GM18511 (cell line): Measurements from ENCODE around the gene EAF1.
"Not testable (repeated sequence)": the region's sequence is repeated elsewhere in the genome, so short reads cannot be mapped to it uniquely, and the experiment has no call there.

Source experiments
- ATAC-seq: cut with Tn5 transposase; IDR thresholded peaks from one replicate; pipeline ENCODE4 v1.9.1; 2021; ENCODE audit warnings: mild to moderate bottlenecking, moderate library complexity; ENCODE audit not compliant: unreplicated experiment

EAF1 gene

DNA sequence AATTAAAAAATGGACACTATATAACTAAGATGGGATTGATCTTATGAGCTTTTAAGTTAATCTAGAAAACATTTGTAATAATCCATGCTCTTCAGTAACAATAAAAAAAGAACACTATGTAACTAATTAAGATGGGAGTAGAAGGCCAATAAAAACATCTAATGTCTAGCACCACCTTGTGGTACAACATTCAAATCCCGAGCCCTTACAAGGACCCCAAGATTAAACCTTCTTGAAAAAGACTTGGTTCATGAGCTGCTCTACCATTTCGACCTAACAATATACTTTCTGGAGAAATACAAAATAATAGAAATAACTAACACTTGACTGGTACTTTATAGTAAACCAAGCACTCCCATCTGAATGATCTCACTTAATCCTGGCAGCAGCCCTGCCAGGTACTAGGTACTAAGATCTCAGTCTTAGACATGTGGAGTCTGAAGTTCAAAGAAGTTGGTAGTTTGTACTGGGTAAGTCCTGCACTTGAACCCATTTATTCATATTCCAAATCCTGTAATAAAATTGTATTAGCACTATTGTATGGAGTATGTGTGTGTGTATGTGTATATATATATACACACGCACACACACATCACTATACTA is 21.8 kb upstream of the EAF1 start:
- ATAC-seq: peak; percentile 48

DNA sequence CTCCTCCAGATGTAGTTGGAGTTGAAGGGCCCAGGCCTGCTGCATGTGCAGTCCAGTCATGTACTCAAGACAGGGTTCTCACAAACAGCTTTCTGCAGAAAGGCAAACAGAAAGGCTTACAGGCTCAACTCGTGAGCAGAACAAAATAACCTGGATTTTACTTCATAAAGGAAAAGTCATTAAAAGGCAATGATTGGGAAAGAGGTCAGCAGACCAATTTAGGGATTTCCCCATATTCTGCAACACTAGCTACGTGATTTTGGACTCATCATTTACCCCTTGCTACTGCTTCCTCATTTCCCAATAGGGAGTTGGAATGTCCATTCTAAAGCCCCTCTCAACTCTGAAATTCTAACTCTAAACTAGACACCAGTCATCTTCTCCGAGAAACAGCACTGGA is 18.2 kb upstream of the EAF1 start:
- ATAC-seq: no peak

DNA sequence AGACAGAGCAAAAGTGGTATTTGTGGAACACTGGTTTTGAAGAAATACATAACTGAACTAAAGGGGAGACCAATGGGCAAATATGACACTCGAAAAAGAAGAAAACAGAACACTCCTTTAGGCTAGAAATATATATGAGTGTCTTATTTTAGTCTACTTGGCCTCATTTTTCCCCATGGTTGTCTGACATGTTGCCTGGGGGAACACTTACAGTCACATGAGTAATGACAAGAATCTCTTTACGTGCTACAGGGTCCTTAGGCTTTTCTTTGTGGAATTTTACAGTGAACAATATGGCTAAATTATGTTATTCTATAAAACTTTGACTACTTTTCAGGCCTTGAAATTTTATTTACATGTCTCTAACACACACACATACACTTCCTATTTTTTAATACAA is 17.6 kb upstream of the EAF1 start:
- no peak for ATAC-seq

DNA sequence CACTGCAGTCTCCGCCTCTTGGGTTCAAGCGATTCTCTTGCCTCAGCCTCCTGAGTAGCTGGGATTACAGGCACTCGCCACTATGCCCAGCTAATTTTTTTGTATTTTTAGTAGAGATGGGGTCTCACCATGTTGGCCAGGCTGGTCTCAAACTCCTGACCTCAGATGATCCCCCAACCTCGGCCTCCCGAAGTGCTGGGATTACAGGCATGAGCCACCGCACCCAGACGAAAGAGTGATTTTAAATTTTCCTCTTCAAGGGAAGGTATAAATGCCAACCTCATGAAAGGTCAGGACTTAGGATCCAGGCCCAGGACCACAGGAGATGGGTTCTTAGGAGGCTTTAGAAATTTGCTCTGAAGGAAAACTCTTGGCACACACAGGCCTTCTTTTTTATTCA is 16.4 kb upstream of the EAF1 start:
- ATAC-seq: not testable (repeated sequence)

GRCh38 chr3:15420871-15421270 is 6.5 kb upstream of the EAF1 start:
- ATAC-seq: no peak

- ATAC-seq: no peak
Observed at GRCh38 chr3:15426579-15427118, 749 bp upstream of the EAF1 start.

- no peak for ATAC-seq
Observed at GRCh38 chr3:15427981-15428380, 583 bp downstream of the EAF1 start.

DNA sequence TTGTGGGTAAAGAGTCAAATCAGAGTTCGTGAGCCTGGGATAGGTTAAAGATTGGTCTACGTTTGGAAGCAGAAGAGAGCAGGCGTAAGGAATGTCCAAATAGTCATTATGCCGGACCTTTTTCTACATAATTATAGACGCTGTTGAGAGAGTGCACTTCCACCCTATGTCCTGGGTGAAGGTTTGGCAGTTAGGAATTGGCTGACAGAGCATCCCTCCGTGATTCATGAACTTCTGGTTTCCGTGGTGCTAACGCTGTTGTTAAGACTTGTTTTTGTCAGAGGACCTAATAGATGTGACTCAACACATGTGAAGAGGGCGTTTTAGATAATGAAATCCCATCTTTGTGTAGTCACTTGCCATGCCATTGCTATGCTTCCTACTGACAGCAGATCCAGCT is 1.1 kb downstream of the EAF1 start:
- no peak for ATAC-seq

GRCh38 chr3:15429080-15429479 is 1.7 kb downstream of the EAF1 start:
- no peak for ATAC-seq

DNA sequence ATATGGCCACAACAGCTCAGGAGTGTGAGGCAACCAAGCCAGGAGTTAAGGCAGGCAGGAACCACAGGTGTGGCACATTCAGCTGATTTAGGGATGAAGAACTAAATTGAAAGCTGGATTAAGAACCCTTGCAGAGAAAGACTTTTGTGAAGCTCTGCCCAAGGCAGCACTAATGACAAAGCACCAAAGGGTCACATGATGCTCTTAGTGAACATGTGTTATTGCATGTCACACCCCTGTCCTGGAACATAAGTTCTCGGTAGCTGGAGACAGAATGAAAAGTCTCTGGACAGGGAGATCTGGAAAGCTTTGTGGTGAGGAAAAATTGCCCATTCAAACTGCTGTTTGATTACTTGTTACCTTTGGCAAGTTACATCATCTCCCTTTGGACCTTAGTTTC is 3.2 kb downstream of the EAF1 start:
- ATAC-seq: no peak

GRCh38 chr3:15431256-15431837 is 3.9 kb downstream of the EAF1 start:
- ATAC-seq: no peak

DNA sequence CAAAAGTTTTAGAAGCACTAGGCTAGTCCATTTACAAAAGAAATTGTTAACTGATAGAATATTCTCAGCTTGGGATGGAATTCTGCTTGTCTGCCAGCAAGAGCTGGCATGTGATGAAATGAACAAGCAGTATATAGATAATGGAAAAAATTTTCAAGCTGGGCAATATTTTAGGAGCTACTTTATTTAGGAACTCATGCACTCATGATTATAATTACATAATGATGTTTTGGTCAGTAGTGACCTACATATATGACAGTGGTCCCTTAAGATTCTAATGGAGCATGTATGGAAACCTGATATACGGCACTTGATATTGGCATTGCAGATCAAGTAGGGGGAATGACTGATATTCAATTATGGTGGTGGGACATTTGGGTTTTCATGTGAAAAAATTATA is 6.1 kb downstream of the EAF1 start:
- ATAC-seq: no peak

DNA sequence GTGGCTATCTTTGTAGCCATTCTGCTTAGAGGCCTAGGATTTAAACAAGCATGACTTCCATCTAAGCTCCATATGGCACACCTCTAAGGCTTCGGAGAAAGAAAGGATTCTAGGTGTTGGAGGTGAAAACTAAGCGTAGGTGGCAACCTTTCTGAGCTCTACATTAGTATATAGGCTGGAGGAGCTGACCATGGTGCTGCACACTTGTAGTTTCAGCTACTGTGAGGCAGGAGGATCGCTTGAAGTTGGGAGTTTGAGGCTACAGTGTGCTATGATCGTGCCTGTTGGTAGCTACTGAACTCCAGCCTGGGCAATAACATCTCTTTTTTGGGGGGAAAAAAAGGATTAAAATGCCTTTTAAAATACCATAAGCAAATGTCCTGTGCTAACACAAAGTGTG is 7.4 kb downstream of the EAF1 start:
- no peak for ATAC-seq

GRCh38 chr3:15436246-15436645 is 8.8 kb downstream of the EAF1 start:
- no peak for ATAC-seq

- ATAC-seq: no peak
Observed at GRCh38 chr3:15438983-15439382, 11.6 kb downstream of the EAF1 start.

- no peak for ATAC-seq
Observed at GRCh38 chr3:15439476-15439875, 12.1 kb downstream of the EAF1 start.

DNA sequence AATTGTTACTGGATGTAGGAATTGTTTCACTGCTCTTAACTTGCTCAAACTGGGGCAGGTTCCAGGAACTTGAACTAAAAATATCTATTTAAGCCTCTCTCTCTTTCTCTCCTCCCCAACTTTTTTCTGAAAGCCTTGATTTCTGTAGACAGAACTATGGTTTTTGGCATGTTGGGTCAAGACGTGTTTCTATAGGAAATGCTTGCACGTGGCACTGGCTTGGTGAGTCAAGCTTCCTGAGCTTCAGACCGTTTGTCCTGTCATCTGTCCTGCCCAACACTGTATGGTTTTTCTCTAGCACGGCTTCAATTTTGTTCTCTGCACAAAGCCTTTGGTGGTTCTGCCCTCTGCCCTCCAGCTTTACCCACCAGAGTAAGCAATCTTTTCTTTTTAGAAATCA is 13.5 kb downstream of the EAF1 start:
- ATAC-seq: no peak

- no peak for ATAC-seq
Observed at GRCh38 chr3:15443826-15444524, 16.6 kb downstream of the EAF1 start.

DNA sequence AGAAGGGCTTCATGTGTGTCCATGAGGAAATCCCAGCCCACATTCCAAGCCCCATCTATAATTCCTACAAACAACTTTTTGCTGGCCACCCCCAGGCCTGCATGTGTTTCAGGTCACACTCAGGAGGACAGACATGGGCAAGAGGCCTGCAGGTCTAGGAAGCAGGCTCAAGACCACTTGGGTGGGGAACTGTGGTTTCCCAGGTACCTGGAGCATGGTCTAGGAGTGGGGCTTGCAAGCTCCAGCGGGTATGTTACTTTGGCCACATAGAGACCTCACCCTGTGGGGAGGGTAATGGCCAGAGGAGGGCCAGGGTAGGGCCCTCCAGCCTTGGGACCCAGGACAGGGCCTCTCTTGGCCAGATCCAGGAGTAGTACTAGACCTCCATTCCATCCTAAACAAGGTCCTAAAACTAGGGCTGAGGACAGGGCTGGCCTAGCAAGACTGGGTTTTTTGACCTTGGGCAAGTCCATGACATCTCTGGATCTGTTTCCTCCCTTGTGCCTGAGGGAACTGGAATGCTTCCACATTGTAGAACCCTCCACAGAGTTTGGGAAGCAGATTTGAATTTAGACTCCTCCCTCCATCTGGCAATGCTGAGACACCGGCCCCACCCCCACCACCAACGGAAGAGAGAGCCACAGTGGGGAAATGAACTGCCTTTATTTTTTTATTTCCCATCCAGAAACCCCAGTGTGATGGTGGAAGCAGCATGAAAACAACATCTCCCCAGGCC is 22.3 kb downstream of the EAF1 start:
- ATAC-seq: no peak

DNA sequence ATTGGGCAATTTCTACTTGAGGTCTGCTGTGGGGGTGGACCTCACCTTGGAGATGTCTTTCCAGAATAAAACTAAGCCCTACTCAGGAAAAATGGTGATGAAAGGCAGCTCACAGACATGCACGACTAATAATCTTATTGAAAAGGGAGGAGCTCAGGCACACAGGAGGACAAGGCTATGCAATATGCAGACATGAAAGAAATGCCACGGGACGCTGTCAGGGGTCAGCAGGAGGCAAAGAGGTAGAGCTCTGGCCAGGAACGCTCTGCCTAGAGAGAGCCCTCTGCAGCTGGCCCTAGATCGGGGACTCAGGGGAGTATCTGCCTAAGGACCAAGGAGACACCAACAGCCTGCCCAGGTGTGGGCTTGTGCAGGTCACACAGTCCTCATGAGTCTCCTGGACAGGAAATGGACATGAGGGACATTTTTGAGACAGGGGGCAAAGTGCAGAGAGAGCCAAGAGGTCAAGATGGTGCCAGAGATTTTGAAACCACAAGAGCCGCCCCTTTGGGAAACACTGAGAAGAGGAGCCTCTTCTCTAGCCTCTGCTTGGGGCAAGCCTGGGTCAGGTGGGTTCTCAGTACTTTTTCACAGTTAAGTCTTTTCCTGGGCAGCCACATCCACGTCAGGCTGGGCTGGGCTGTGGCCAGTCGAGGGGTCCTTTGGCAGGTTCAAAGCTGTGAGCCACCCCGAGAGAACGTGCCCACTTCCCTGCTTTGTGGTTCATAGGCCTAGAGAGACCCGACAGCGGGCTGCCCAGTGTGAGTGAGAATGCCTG is 23.2 kb downstream of the EAF1 start:
- ATAC-seq: no peak
